ENCODE measurements around the gene MUC5AC. TPM values are rescaled to one million over a fixed set of nuclear protein-coding genes. Genes with fewer than 3 reads are reported as not detected.

The MUC5AC gene
- total and polyA plus RNA-seq, 2 of the 13 experiments (the other 11 are each of a cell fraction or from before 2014, with no cell fraction given): under 0.01 TPM; not detected in 1

GRCh38 chr11:1126935-1127663 is 30.7 kb upstream of the MUC5AC start:
- WGBS (ENCODE audit: low lambda C conversion rate): 0% methylated on average over 2 of the region's 30 CpGs
- ChIA-PET POLR2A (no interaction called here), CTCF (ENCODE audit: low intra/inter-chr PET ratio, low total read pairs) (no interaction called here)
- Histone ChIP-seq H2AFZ (ENCODE audit: low read length) (no peak overlapping the region), H3K4me2 (ENCODE audit: low read depth, low read length) (no peak overlapping the region), H3K9me3 (ENCODE audit: low read length) (no peaks in the 10 kb centered on the region), H3K4me3 (replicated peaks in 1 of 3; ENCODE audit: insufficient read depth in 1 of 3, low read depth in 2 of 3, low read length in 3 of 3) (no peak overlapping the region), H3K36me3 (replicated peaks in 1 of 2; ENCODE audit: control insufficient read depth in 1 of 2, insufficient read depth in 2 of 2, low read length in 2 of 2) (no peaks in the 10 kb centered on the region), H3K9ac (ENCODE audit: insufficient read depth, low read depth, low read length) (no peak overlapping the region), H3K27me3 (ENCODE audit: control insufficient read depth in 1 of 2, insufficient read depth in 2 of 2, low read length in 2 of 2) (peaks cover 13 to 67% of the 10 kb centered on the region in 2 experiments; a peak in 4 of 5 replicates), H4K20me1 (ENCODE audit: insufficient read depth, low read length) (no peaks in the 10 kb centered on the region; the same call in 1 of the 2 replicates), H3K4me1 (ENCODE audit: insufficient read depth, low read length) (no peaks in the 10 kb centered on the region), H3K79me2 (ENCODE audit: insufficient read depth, low read length) (no peaks in the 10 kb centered on the region), H3K27ac (ENCODE audit: extremely low read length, insufficient read depth, low read length) (no peak overlapping the region)
- no TSS peak for BruUV-seq (replicated peaks)
- TF ChIP-seq PITX1 (CRISPR knock-in tag; IDR thresholded peaks at IDR 0.05) (no peak), FOXC1 (CRISPR knock-in tag; IDR thresholded peaks at IDR 0.05; ENCODE audit: borderline replicate concordance) (no peak), ZNF609 (CRISPR knock-in tag; IDR thresholded peaks at IDR 0.05; ENCODE audit: borderline replicate concordance) (no peak), ZMAT5 (CRISPR knock-in tag; IDR thresholded peaks at IDR 0.05; ENCODE audit: borderline replicate concordance, low read depth) (no peak), ZBTB21 (CRISPR knock-in tag; IDR thresholded peaks at IDR 0.05) (no peak), NFATC3 (CRISPR knock-in tag; IDR thresholded peaks at IDR 0.05) (no peak), NKX3-1 (CRISPR knock-in tag; IDR thresholded peaks at IDR 0.05) (no peak), REL (CRISPR knock-in tag; conservative IDR thresholded peaks at IDR 0.05) (no peak), MTF1 (CRISPR knock-in tag; IDR thresholded peaks at IDR 0.05) (no peak), FOXJ3 (CRISPR knock-in tag; IDR thresholded peaks at IDR 0.05; ENCODE audit: borderline replicate concordance) (no peak), EZH2 (conservative IDR thresholded peaks at IDR 0.05; ENCODE audit: low read depth, low read length) (no peak; the same call in 1 of the 2 replicates), GABPB1 (CRISPR knock-in tag; IDR thresholded peaks at IDR 0.05) (no peak)
- ATAC-seq: no peak
- FAIRE-seq: no peak
- in situ Hi-C loops (cut with HindIII; ENCODE audit: extremely low pct_ligation_motif_present, low pct_unique_long_range_greater_than_20kb): no loop called here
- no peak for DNase-seq (ENCODE audit: low spot score)
- intact Hi-C loops (cut with micrococcal nuclease; ENCODE audit: unreplicated experiment): no loop called here

Data from HepG2 (cell line).